ENCODE measurements around the gene TRAK1. TPM values are rescaled to one million over a fixed set of nuclear protein-coding genes. Genes with fewer than 3 reads are reported as not detected.

TRAK1 gene
- total RNA-seq, 1 donor from 2014 or later, result 50.7 TPM

DNA sequence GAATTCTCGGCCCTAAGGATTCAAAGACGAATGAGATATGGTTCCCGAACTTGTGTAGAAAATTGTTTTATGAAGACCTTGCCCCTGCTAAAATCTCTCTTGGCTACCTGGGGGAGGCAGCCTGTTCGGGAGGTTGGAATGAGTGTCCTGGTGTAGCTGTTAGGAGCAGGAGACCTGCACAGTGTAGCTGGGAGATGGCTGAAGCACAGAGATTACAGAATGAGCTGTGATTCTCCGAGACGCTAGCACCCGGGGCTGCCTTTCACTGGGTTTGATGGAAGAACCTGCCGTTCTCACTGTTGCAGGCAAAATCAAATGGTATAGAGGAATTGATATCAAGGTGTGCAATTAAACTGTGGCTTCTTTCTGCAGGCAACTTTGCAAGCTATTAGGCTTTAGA is 68.0 kb downstream of the TRAK1 start:
- DNase-seq (ENCODE audit: low spot score in 2 of 2, unreplicated experiment in 2 of 2), result no peak
- Mint-ChIP-seq H3K4me1 (peaks cover 32% of the 10 kb centered on the region), H3K27me3 (ENCODE audit: low read depth) (no peaks in the 10 kb centered on the region), H3K27ac (peak overlapping the region; percentile 43), H3K4me3 (peak overlapping the region; percentile 57), H3K36me3 (peaks cover 1% of the 10 kb centered on the region), H3K9me3 (no peaks in the 10 kb centered on the region)
- TF ChIP-seq, protein P1, sequence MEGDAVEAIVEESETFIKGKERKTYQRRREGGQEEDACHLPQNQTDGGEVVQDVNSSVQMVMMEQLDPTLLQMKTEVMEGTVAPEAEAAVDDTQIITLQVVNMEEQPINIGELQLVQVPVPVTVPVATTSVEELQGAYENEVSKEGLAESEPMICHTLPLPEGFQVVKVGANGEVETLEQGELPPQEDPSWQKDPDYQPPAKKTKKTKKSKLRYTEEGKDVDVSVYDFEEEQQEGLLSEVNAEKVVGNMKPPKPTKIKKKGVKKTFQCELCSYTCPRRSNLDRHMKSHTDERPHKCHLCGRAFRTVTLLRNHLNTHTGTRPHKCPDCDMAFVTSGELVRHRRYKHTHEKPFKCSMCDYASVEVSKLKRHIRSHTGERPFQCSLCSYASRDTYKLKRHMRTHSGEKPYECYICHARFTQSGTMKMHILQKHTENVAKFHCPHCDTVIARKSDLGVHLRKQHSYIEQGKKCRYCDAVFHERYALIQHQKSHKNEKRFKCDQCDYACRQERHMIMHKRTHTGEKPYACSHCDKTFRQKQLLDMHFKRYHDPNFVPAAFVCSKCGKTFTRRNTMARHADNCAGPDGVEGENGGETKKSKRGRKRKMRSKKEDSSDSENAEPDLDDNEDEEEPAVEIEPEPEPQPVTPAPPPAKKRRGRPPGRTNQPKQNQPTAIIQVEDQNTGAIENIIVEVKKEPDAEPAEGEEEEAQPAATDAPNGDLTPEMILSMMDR (IDR thresholded peaks at IDR 0.05; ENCODE audit: unreplicated experiment), result no peak

DNA sequence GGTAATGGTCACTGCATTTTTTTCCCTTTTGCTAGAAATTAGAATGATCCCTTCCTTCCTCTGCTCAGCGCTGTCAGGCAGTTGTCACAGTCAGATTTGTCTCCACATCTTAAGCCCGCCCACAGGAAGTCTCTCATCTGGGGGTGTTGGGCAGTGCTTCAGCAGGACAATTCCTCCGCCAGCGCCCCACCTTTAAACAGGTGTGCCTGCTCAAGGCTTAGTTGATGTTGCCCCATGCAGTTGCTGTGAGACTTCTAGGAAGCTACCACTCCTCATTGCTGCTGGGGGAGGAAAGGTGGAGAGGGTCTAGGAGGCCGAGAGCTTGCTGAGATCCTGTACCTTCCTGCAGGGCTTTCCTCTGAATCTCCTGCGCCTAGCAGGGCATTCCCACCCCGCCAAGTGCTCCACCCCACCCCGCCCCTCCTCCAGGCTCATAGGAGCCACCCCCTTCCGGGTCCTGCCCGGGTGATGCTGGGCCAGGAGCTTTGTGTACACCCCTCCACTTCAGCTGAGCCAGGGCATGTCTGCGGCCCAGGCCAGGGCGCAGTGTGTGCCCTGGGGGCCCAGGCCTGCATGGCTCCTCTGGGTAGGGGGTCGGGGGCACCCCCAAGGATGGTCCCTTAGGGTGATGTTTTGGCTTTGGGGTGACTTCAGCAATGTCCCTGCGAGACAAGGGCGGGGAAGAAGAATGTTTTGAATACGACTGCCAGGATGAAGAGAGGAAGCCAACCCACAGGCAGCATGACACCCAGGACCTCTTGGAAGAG is 68.7 kb downstream of the TRAK1 start:
- no peaks in the 10 kb centered on the region for H3K9me3 Mint-ChIP-seq

DNA sequence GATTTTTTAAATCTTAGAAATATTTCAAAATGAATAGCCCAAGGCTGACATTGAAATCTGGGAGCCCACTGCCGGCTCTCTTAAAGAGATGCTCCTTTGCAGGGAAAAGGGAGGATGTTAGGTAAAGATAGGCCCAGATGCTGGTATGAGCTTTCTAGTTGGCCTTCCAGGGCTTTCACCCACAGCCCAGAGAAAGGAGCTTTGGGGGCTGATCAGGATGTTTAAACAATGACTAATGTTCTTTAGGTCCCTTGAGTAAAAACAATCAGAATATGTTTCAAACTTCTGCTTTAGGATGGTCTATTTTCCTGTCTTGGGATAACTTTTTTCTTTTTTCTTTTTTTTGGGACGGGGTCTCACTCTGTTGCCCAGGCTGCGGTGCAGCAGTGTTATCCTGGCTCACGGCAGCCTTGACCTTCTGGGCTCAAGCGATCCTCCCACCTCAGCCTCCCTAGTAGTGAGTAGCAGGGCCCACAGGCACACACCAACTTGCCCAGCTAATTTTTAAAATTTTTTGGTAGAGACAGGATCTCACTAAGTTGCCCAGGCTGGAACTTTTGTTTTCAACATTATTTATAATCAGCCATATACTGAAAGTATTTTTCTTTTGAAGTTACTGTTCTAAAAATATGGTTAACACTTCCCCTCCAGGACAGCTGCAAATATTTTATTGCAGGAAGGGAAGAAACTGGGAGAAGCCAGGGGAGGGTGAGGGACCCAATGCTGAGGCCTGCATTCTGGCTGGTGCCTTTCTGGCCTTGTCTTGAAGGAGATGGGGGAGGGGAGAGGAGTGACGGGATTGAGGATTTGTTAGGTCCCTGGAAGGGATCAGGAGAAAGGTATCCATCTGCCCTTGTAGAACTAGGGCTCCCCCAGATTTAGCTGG is 70.1 kb downstream of the TRAK1 start:
- H3K9me3 Mint-ChIP-seq, result no peaks in the 10 kb centered on the region
- TF ChIP-seq, protein P1 (IDR thresholded peaks at IDR 0.05; ENCODE audit: unreplicated experiment), result no peak
- peak overlapping the region; percentile 52 for H3K27ac Mint-ChIP-seq
- H3K27me3 Mint-ChIP-seq (ENCODE audit: low read depth), result no peaks in the 10 kb centered on the region
- peaks cover 1% of the 10 kb centered on the region for H3K36me3 Mint-ChIP-seq
- H3K4me1 Mint-ChIP-seq, result peaks cover 40% of the 10 kb centered on the region
- DNase-seq (ENCODE audit: low spot score in 2 of 2, unreplicated experiment in 2 of 2), result no peak
- no peak overlapping the region for H3K4me3 Mint-ChIP-seq

More for the DNA sequence above, 68.7 kb downstream of the TRAK1 start:
- DNase-seq (ENCODE audit: low spot score in 2 of 2, unreplicated experiment in 2 of 2), result peak in 1 of 2 experiments; percentile 41
- Mint-ChIP-seq H3K36me3 (peaks cover 1% of the 10 kb centered on the region), H3K27me3 (ENCODE audit: low read depth) (no peaks in the 10 kb centered on the region), H3K27ac (peak overlapping the region; percentile 49), H3K4me3 (peak overlapping the region; percentile 57), H3K4me1 (peaks cover 38% of the 10 kb centered on the region)
- TF ChIP-seq, protein P1 (IDR thresholded peaks at IDR 0.05; ENCODE audit: unreplicated experiment), result no peak

DNA sequence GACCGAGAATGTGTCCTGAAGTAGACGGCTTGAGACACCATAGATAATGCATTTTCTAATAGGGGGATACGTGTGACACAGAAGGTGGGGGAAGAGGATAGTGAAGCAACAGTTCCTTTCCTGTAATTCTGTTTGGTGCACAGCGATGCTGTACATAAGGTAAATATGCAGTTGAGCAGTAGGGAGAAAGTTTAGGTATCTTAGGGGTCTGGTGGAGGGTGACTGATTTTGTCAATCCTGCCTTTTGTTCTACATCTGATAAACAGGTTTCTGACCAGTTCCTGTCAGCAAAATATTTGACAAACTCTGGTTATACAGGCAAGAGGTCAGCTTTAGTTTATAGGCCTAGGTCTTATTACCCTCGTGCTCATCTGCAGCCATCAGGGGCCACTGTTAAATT is 71.3 kb downstream of the TRAK1 start:
- Mint-ChIP-seq H3K27me3 (ENCODE audit: low read depth) (no peaks in the 10 kb centered on the region), H3K4me1 (peaks cover 40% of the 10 kb centered on the region), H3K36me3 (peaks cover 1% of the 10 kb centered on the region), H3K9me3 (no peaks in the 10 kb centered on the region), H3K27ac (peak overlapping the region; percentile 41), H3K4me3 (no peak overlapping the region)
- no peak for DNase-seq (ENCODE audit: low spot score in 2 of 2, unreplicated experiment in 2 of 2)
- TF ChIP-seq, protein P1 (IDR thresholded peaks at IDR 0.05; ENCODE audit: unreplicated experiment), result no peak

DNA sequence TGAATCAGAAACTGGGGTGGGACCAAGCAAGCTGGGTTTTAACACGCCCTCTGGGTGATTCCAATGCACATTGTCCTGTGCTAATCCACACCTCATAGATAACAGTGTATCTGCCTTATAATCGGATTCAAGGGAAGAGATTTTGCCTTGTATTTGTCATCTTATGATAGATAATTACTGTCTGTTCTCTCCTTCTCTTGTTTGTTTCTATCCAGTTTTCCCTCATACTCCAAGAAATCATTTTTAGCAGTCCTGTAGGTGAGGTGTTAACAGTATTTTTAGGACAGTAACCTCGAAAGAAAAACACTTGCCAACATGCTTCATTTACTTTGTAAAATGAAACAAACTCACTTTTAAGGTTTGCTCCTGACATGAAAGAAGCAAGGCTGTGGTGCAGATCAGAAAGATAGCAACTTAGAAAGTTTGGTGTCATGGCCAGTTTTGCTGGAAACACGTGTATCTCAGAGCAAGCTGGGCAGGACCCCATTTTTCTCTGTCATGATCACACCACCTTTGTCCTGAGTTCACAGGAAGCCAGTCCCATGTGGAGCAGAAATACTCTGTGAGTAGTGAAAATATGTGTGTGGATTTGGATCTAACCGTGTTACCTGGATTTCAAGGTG is 72.6 kb downstream of the TRAK1 start:
- Mint-ChIP-seq H3K4me3 (no peak overlapping the region), H3K27me3 (ENCODE audit: low read depth) (no peaks in the 10 kb centered on the region), H3K36me3 (peaks cover 1% of the 10 kb centered on the region), H3K9me3 (no peaks in the 10 kb centered on the region), H3K27ac (peak overlapping the region; percentile 73), H3K4me1 (peaks cover 40% of the 10 kb centered on the region)
- no peak for DNase-seq (ENCODE audit: low spot score in 2 of 2, unreplicated experiment in 2 of 2)
- TF ChIP-seq, protein P1 (IDR thresholded peaks at IDR 0.05; ENCODE audit: unreplicated experiment), result no peak

Measured in mesothelial cell of epicardium (in vitro differentiated cells).